ENCODE results near the gene GNG8.

DNA sequence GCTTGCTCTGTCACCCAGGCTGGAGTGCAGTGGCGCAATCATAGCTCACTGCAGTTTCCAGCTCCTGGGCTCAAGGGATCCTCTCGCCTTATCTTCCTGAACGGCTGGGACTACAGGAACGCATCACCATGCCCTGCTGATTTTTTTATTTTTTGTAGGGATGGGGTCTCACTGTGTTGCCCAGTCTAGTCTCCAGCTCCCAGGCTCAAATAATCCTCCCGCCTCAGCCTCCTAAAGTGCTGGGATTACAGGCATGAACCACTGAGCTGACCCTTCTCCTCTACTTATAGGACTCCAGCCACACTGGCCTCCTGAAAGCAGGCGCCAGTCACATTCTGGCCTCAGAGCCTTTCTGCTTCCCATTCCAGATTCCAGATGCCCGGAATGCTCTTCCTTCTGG lies 14.4 kb upstream of the GNG8 start:
- no peak for TF ChIP-seq POLR2A (IDR thresholded peaks at IDR 0.05; ENCODE audit: low read depth, low read length)
- no peak for TF ChIP-seq POLR2AphosphoS5 (IDR thresholded peaks at IDR 0.05; ENCODE audit: low read depth, low read length)

Data from GM12892 (cell line).